ENCODE data around the gene UMAD1. TPM values are rescaled to one million over a fixed set of nuclear protein-coding genes. Genes with fewer than 3 reads are reported as not detected.

UMAD1 gene
- total and polyA plus RNA-seq, 2 donors (not counting 3 experiments of a cell fraction or from before 2014, with no cell fraction given), result 5.6 to 6.6 TPM

- FAIRE-seq, result no peak
- intact Hi-C loops (cut with micrococcal nuclease), result loop anchor here (1.0 to 5.0 kb wide), 4 partner anchors 43 to 621 kb away; partner anchors contain the start of gene GLCCI1
- POLR2A ChIA-PET, result no interaction called here
Measured at GRCh38 chr7:7639847-7640220, 718 bp upstream of the UMAD1 start.

More at GRCh38 chr7:7639847-7640220, 718 bp upstream of the UMAD1 start:
- peak overlapping the region; percentile 80 for H3K9ac ChIP-seq (replicated peaks; ENCODE audit: extremely low read depth, insufficient read depth, low read length)
- BruUV-seq (replicated peaks), result TSS peak; percentile 80
- dilution Hi-C loops (cut with MboI; ENCODE audit: extremely low pct_ligation_motif_present, low sequenced_read_pairs), result no loop called here
- H3K4me1 ChIP-seq (ENCODE audit: control insufficient read depth, extremely low read depth, insufficient read depth, low read length), result peaks cover 8% of the 10 kb centered on the region
- no peaks in the 10 kb centered on the region for H3K9me1 ChIP-seq (replicated peaks; ENCODE audit: control insufficient read depth, extremely low read depth, insufficient read depth, low read length)
- H3K27me3 ChIP-seq (ENCODE audit: control insufficient read depth in 2 of 2, insufficient read depth in 2 of 2, low read length in 2 of 2), result no peaks in the 10 kb centered on the region
- DNase-seq (ENCODE audit: low read depth, low spot score), result peak; percentile 46
- no peaks in the 10 kb centered on the region for H3K9me3 ChIP-seq (replicated peaks; ENCODE audit: control insufficient read depth, insufficient read depth, low read length)
- H2AFZ ChIP-seq (ENCODE audit: low read depth, low read length), result peak overlapping the region; percentile 94
- H3K4me3 ChIP-seq (replicated peaks in 1 of 3; ENCODE audit: insufficient read depth in 1 of 3, low read depth in 1 of 3, low read length in 3 of 3), result peak overlapping the region; percentile 66 to 93 (median 79)
- H3K4me2 ChIP-seq (ENCODE audit: insufficient read depth, low read length), result peak overlapping the region; percentile 91
- no peaks in the 10 kb centered on the region for H3K36me3 ChIP-seq (ENCODE audit: control insufficient read depth in 2 of 2, extremely low read depth in 1 of 2, insufficient read depth in 2 of 2, low read length in 2 of 2)
- peak overlapping the region; percentile 19 for H3K27ac ChIP-seq (ENCODE audit: insufficient read depth, low read depth, low read length)
- H4K20me1 ChIP-seq (replicated peaks; ENCODE audit: control insufficient read depth, extremely low read depth, insufficient read depth, low read length), result no peaks in the 10 kb centered on the region
- H3K79me2 ChIP-seq (ENCODE audit: control insufficient read depth, insufficient read depth, low read length), result no peaks in the 10 kb centered on the region
- TF ChIP-seq JUN (IDR thresholded peaks at IDR 0.05; ENCODE audit: borderline replicate concordance, insufficient read depth, insufficient read length, low read depth), result no peak
- no peak for TF ChIP-seq FOS (IDR thresholded peaks at IDR 0.05; ENCODE audit: borderline replicate concordance, insufficient read depth, low read length)
- TF ChIP-seq EZH2 (IDR thresholded peaks at IDR 0.05; ENCODE audit: borderline replicate concordance, low read depth, low read length, severe bottlenecking), result no peak
- TF ChIP-seq MYC (IDR thresholded peaks at IDR 0.05; ENCODE audit: low read depth, low read length), result no peak
- TF ChIP-seq MAX (IDR thresholded peaks at IDR 0.05; ENCODE audit: insufficient read depth, insufficient read length), result no peak
- TF ChIP-seq CTCF (IDR thresholded peaks at IDR 0.05; ENCODE audit: extremely low read depth in 1 of 2, insufficient read depth in 1 of 2, low read depth in 1 of 2, low read length in 2 of 2), result no peak
- no peak for TF ChIP-seq POLR2A (IDR thresholded peaks at IDR 0.05; ENCODE audit: low read depth, low read length)
- no peak for TF ChIP-seq GATA2 (IDR thresholded peaks at IDR 0.05; ENCODE audit: insufficient read depth, insufficient read length, low read depth, low read length)
- no peak for TF ChIP-seq POLR2AphosphoS5 (IDR thresholded peaks at IDR 0.05; ENCODE audit: insufficient read depth, low read depth, low read length)
- CTCF ChIA-PET, result interaction anchor here (1.0 to 4.6 kb wide), 5 partner anchors 41 to 656 kb away, joined by 3 to 21 read pairs (median 8); no protein-coding TSS in a partner anchor
